OCI-LY1 (cell line): ENCODE measurements around the gene GPR68.

Experiments
- CTCF ChIP-seq: fragments of 200-600 bp; sonication (generic), shearing (Covaris generic); IDR thresholded peaks from 2 replicates; pipeline ENCODE4 v1.5.1; 2017; ENCODE audit warnings: mild to moderate bottlenecking, antibody characterized with exemption, low read length, moderate library complexity, mixed read lengths
- EZH2 ChIP-seq: fragments of 200-600 bp; sonication (generic), shearing (Covaris generic); IDR thresholded peaks from 2 replicates; pipeline ENCODE4 v1.8.0; 2017; ENCODE audit warnings: borderline replicate concordance, mixed run types, mild to moderate bottlenecking, antibody characterized with exemption, low read length, moderate library complexity, mixed read lengths

- TF ChIP-seq CTCF (no peak), EZH2 (no peak)
Measured at GRCh38 chr14:91223028-91223783, 21.3 kb downstream of the GPR68 start.
